ENCODE data around the gene DGKG. TPM values are rescaled to one million over a fixed set of nuclear protein-coding genes. Genes with fewer than 3 reads are reported as not detected.

DGKG gene
- total and polyA plus RNA-seq, 10 of the 15 experiments (the other 5 are each of a cell fraction or from before 2014, with no cell fraction given), result 0.39 to 6.2 (median 4.7) TPM

DNA sequence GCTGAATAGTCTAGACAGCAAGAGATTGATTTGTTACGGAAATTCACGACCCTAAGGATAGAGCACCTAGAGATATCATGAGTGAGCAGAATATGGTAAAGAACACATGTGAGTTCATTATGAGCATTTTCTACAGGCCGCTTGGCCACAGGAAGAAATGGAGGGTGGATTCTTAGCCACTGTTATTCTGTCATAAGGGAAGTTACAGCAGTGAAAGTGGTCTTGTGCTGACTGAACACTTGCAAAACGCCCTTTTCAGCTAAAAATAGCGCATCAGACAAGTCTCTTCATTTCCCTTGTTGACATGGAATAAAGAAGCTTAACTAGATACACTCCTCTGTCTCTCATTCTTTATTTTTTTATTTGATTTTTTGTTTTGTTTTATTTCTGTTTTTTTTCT lies 19.8 kb downstream of the DGKG start (continued):
- TF ChIP-seq, protein P1, sequence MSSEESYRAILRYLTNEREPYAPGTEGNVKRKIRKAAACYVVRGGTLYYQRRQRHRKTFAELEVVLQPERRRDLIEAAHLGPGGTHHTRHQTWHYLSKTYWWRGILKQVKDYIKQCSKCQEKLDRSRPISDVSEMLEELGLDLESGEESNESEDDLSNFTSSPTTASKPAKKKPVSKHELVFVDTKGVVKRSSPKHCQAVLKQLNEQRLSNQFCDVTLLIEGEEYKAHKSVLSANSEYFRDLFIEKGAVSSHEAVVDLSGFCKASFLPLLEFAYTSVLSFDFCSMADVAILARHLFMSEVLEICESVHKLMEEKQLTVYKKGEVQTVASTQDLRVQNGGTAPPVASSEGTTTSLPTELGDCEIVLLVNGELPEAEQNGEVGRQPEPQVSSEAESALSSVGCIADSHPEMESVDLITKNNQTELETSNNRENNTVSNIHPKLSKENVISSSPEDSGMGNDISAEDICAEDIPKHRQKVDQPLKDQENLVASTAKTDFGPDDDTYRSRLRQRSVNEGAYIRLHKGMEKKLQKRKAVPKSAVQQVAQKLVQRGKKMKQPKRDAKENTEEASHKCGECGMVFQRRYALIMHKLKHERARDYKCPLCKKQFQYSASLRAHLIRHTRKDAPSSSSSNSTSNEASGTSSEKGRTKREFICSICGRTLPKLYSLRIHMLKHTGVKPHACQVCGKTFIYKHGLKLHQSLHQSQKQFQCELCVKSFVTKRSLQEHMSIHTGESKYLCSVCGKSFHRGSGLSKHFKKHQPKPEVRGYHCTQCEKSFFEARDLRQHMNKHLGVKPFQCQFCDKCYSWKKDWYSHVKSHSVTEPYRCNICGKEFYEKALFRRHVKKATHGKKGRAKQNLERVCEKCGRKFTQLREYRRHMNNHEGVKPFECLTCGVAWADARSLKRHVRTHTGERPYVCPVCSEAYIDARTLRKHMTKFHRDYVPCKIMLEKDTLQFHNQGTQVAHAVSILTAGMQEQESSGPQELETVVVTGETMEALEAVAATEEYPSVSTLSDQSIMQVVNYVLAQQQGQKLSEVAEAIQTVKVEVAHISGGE (CRISPR knock-in tag; IDR thresholded peaks at IDR 0.05), result no peak
- TF ChIP-seq ZNF24 (IDR thresholded peaks at IDR 0.05), result no peak
- TF ChIP-seq JUND (IDR thresholded peaks at IDR 0.05; ENCODE audit: low read depth, low read length), result no peak
- TF ChIP-seq TARDBP (IDR thresholded peaks at IDR 0.05; ENCODE audit: borderline replicate concordance), result no peak
- TF ChIP-seq NR2F1 (conservative IDR thresholded peaks at IDR 0.05), result no peak
- no peak for TF ChIP-seq HDGF (IDR thresholded peaks at IDR 0.05)
- TF ChIP-seq E2F8 (IDR thresholded peaks at IDR 0.05; ENCODE audit: low read depth, partially characterized antibody), result no peak
- TF ChIP-seq CREB1 (IDR thresholded peaks at IDR 0.05; ENCODE audit: low read depth), result peak; percentile 59
- TF ChIP-seq, protein P2, sequence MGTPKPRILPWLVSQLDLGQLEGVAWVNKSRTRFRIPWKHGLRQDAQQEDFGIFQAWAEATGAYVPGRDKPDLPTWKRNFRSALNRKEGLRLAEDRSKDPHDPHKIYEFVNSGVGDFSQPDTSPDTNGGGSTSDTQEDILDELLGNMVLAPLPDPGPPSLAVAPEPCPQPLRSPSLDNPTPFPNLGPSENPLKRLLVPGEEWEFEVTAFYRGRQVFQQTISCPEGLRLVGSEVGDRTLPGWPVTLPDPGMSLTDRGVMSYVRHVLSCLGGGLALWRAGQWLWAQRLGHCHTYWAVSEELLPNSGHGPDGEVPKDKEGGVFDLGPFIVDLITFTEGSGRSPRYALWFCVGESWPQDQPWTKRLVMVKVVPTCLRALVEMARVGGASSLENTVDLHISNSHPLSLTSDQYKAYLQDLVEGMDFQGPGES (IDR thresholded peaks at IDR 0.05), result no peak
- TF ChIP-seq BHLHE40 (IDR thresholded peaks at IDR 0.05; ENCODE audit: borderline replicate concordance in 1 of 2, low read depth in 2 of 2, low read length in 1 of 2), result no peak
- no peak for TF ChIP-seq TCF3 (IDR thresholded peaks at IDR 0.05; ENCODE audit: borderline replicate concordance, insufficient read depth, low read depth, low read length)
- TF ChIP-seq, protein P3, sequence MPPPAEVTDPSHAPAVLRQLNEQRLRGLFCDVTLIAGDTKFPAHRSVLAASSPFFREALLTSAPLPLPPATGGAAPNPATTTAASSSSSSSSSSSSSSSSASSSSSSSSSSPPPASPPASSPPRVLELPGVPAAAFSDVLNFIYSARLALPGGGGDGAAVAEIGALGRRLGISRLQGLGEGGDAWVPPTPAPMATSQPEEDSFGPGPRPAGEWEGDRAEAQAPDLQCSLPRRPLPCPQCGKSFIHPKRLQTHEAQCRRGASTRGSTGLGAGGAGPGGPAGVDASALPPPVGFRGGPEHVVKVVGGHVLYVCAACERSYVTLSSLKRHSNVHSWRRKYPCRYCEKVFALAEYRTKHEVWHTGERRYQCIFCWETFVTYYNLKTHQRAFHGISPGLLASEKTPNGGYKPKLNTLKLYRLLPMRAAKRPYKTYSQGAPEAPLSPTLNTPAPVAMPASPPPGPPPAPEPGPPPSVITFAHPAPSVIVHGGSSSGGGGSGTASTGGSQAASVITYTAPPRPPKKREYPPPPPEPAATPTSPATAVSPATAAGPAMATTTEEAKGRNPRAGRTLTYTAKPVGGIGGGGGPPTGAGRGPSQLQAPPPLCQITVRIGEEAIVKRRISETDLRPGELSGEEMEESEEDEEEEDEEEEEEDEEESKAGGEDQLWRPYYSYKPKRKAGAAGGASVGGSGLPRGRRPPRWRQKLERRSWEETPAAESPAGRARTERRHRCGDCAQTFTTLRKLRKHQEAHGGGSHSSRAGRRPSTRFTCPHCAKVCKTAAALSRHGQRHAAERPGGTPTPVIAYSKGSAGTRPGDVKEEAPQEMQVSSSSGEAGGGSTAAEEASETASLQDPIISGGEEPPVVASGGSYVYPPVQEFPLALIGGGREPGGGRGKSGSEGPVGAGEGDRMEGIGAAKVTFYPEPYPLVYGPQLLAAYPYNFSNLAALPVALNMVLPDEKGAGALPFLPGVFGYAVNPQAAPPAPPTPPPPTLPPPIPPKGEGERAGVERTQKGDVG (CRISPR knock-in tag; IDR thresholded peaks at IDR 0.05), result no peak
- no peak for TF ChIP-seq PAX8 (IDR thresholded peaks at IDR 0.05)
- no peak for TF ChIP-seq ELK1 (IDR thresholded peaks at IDR 0.05; ENCODE audit: low read depth, low read length)
- no peak for TF ChIP-seq SUZ12 (IDR thresholded peaks at IDR 0.05; ENCODE audit: unreplicated experiment)
- no peak for TF ChIP-seq ZNF384 (IDR thresholded peaks at IDR 0.05; ENCODE audit: borderline replicate concordance, low read depth, low read length)
- no peak for TF ChIP-seq IRF5 (IDR thresholded peaks at IDR 0.05; ENCODE audit: borderline replicate concordance)
- TF ChIP-seq IKZF2 (IDR thresholded peaks at IDR 0.05), result no peak
